NCI-H526 (cell line): ENCODE data around the gene MSI2.

ENCODE experiments used
- DNase-seq, 2 experiments: peaks; one replicate each; lab custom pipeline; 2025; lab: John Stamatoyannopoulos, UW

The MSI2 gene

DNA sequence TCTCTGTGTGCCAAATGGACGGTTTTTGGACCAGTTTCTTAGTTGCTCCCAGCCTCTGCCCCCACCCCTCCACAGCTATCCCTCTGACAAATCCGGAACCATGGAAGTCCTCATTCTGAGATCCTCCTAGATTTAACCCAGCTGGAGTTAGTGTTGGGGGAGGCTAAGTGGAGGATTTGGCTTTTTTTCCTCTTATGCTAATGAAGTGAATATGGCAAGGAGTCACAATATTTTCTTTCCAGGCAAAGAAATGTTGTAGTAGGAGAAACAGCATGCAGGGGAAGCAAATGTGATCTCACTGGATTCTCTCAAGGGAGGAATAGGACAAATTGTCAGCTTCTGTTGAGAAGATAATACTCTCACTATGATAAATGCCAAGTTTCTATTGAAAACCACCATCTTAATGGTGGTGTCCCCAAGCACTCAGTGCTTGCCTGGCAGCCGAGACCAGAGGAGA, 159.5 kb downstream of the MSI2 start:
- no peak for DNase-seq

DNA sequence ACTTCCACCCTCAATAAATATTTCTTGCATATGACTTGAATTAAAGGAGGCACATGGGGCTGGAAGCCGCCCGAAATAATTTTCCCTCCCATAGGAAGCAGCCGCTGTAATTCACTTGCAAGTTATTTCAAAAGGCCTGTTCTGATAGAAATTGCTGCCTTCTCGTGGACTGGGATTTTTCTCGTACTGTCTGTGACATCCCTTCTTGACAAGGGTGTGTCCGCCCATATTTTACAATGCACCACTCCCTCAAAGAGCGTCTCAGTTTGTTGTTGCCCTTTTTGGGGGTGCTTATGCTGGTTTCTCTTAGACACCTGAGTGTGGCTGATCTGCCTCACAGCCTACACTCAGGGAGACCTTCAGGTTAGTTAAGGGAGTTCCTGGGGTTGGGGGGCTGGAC, 160.0 kb downstream of the MSI2 start:
- no peak for DNase-seq

- no peak for DNase-seq
Observed at GRCh38 chr17:57417956-57418355, 161.6 kb downstream of the MSI2 start.

DNA sequence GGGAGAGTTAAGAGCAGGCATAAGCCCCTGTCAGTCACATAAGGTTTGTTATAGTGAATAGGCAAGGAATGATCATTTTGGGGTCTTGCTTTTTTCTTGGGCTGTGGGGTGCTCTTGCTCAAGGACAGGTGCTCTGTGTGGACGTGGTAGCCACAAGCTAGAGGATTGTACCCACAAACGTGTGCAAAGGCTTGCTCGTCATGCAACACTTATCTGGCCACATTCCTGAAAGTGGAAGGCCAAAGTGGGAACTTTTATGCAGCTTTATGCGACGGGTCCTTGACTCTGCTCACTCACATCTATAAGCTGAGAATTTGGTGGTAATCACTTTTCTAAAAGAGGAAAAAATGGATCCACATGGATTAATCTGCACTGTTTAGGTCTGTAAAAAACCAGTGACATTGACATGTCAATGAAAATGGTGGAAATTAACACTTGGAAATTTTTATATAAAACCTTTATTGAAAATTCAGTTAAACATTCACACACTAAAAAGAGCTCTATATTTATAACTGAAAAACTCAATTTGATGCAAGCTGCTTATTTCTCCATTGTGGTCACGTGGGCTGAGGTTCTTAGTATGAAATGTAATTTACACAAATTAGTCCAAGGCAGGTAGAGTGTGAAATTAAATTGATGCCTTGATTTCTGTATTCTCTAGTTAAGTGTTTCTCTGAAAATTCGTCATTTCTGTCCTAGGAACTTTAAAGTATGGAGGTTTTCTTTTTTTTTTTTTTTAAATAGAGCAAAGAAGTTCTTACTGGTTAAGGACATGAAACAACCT, 162.3 kb downstream of the MSI2 start:
- DNase-seq = no peak

DNA sequence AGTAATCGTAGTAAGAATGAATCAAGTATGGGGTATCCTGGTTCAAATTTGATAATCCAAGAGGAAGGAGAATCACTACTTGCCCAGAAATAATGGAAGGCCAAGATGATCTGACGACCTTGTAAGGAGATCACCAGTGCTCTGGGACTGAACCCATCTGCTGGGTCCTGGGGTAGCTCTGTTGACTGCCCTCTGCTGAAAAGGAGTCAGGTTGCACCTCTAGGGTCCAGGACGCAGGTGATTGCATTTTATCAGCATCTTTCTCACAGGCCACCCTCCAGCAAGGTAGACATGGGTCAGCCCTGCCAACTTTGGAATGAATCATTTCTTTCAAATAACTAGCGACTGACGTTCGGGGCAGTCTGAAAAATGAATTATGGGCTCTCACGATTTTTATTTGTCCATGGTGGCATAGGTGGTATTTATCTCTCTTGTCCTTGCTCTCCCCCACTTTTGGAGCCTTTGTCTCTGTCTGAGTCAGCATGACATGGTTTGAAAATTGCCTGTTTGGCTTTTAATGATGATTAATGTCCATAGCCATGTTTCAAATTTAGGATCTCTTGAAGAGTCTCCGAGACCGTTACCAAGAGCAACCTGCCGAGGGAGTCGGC, 163.7 kb downstream of the MSI2 start:
- no peak for DNase-seq

DNA sequence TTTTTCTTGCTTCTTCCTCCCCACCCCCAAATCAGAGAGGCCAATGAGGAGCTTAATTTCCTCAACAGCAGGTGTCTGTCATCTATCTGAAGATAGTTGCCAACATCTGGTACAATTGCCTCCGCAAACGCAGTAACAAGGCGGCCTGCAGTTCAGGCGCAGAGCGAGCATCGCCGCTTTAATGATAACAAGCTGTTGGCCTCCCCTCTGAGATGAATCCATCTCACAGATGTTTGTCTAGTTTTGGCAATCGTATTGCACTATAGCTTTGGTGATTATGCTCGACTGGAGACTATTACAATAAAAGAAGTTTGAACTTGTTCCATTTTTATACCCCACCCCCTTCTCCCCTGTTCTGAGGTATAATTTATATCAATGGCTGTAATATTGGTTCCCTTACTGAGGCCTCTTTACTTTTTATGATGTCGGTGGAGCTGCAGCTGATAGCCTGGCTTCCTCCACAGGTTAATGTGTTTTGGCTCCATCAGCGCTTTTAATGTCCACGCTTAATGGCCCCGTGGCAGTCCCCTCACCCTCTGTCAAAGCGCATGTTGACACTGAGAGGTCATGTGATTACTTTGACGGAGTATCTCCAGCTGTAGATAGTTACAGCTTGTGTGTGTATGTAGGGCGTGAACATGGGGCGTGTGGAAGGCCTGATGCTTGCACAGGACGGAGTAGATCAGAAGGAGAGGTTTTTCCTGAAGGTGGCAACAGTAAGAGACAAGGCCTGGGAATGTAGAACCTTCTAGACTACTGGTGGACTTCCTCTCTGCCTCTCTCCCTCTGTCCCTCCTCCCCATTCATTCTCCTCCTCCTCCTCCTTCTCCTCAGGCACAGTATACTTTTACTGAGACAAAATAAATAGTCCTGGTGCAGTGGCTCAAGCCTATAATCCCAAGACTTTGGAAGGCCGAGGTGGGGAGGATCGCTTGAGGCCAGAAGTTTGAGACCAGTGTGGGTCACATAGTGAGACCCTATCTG, 164.7 kb downstream of the MSI2 start:
- no peak for DNase-seq

DNA sequence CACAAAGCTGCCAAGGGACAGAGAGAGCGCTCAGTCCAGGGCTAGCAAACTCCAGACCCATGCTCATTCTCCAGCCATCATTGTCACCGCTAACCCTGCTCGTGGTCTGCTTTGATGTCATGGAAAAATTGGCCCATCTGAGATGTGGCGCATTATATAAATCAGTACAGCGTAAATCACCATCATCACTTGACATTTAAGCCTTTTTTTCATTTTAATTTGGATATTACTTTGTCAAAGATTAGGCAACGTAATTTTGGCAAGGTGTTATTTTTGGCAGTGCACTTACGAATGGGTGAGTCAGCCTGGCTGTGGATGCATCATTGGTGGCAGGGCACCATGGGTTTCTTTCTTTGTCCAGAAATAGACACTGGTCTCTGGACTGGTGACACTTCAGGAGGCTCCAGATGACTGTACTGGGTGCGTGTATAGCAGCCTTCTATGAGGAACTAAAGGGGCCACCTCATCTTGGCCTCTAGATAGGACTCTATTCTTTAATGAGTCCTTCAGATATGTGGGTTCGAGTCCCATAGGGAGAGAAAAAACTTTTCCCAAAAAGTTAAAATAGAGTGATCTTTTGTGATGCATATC, 166.3 kb downstream of the MSI2 start:
- no peak for DNase-seq

- peak in 1 of 2 experiments; percentile 31 for DNase-seq
Observed at GRCh38 chr17:57423541-57423940, 167.2 kb downstream of the MSI2 start.

- DNase-seq = no peak
Observed at GRCh38 chr17:57424273-57424672, 167.9 kb downstream of the MSI2 start.

DNA sequence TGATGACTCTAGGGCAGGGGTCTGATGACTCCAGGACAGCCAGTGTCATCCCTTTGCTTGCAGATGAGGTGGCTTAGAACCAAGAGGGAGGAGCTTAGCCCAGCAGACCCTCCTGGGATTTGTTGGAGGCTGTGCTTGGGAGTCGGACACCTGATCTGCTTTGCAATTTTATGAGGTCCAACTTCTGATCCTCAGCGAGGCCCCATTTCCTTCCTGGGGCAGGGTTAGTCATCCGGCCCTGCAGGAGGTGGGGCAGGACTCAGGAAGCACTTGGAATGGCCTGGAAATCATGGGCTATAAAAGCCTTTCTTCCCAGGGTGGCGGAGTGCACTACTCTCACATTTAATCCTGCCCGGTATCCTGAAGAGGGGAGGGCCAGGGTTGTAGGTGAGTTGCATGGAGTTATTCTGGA, 168.5 kb downstream of the MSI2 start:
- peak; percentile 37 to 63 for DNase-seq

DNA sequence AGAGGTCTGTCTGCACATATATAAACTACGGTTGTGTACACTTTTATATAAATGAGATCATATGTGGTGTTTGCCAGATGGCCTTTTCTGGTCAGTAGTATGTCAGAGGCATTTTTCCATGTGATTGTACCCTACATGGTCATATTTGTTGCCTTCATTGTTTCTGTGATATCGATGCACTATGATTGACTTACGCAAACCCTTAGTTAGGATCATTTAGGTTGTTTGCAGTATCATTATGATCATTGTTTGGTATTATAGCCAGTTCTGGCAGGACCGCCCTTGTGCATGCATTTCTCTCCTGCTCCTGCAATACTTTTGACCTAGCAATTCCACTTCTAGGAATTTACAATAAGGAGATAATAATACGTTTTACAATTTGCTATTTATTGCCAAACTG, 169.1 kb downstream of the MSI2 start:
- DNase-seq = no peak

- no peak for DNase-seq
Observed at GRCh38 chr17:57425903-57426880, 169.9 kb downstream of the MSI2 start.

DNA sequence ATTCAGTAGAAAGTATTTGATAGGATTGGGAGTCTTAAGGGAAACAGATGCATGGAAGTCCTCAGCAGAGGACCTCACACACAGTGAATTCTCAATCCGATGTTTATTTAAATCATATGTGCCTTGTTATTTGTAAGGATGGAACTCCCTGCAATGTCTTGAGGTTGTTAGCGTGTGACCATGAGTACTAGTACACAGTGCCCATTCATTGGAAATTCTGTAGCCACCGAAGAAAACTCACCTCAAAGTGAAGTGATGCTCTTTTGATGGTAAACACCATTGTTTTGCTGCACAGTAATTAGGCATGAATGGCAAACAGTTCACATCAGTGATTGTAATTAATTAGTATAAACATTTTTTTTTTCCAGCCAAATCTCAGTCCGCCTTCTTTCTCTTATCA, 173.6 kb downstream of the MSI2 start:
- no peak for DNase-seq

- DNase-seq = no peak
Observed at GRCh38 chr17:57431415-57431814, 175.1 kb downstream of the MSI2 start.

DNA sequence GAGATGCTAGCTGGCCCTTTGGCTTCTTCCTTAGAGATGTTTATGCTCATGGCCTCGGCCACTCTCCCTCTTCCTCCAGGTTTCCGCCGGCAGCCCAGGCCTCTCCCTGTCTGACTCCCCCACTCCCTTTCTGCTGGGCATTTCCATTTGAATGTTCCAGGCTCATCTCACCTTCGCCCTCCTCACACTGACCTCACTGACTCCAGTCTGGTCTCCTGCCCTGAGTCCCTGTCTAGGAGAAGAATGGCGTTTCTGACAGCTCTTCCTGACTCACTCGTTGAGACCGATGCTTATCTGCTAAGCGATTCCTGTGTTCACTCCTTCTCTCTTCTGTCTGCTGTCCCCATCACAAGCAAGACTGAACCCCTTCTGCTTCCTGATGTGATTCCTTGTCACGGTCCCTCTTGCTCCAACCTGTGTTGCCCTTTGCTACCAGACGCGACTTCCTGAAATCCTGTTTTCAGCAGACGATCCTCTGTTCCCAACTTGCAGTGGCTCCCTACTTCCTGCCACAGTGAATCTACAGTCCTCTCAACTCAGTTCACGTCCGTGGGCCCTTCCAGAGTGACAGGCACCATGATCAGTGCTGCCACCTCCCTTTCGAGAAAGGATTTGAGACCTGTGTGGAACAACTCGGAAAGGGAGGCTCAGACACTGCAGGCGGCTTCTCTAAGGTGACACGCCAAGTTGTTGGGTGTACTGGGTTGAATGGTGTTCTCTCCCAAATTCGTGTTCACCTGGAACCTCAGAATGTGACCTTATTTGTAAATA, 176.4 kb downstream of the MSI2 start:
- DNase-seq = no peak

DNA sequence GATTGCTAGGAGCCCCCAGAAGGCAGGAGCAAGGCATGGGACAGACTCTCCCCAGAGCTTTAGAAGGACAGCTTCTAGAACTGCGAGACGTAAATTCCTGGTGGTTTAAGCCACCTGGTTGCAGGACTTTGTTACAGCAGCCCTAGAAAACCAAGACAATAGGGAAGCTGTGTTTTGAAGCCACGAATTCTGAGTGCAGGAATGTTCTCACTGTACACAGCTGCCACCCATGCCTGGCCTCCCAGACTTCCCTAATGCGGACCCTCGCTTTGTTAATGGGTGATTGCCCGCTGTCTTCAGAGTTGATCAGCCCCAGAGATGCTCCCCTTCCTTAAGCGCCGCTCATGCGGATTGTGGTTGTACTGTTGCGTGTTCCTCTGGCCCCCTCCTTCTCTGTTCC, 177.1 kb downstream of the MSI2 start:
- DNase-seq = no peak

DNA sequence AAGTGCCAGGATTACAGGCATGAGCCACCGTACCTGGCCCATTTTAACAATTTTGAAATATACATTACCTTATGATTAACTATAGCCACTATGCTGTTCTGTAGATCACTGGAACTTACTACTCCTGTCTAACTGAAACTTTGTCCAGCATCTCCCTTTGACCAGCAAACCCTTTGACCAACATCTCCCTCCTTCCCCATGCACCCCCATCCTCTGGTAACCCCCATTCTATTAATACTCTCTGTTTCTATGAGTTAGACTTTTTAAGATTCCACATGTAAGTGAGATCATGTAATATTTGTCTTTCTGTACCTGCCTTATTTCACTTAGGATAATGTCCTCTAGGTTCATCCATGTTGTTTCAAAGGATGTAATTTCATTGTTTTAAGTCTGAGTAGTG, 178.0 kb downstream of the MSI2 start:
- no peak for DNase-seq

GRCh38 chr17:57436565-57436964, 180.2 kb downstream of the MSI2 start:
- no peak for DNase-seq

DNA sequence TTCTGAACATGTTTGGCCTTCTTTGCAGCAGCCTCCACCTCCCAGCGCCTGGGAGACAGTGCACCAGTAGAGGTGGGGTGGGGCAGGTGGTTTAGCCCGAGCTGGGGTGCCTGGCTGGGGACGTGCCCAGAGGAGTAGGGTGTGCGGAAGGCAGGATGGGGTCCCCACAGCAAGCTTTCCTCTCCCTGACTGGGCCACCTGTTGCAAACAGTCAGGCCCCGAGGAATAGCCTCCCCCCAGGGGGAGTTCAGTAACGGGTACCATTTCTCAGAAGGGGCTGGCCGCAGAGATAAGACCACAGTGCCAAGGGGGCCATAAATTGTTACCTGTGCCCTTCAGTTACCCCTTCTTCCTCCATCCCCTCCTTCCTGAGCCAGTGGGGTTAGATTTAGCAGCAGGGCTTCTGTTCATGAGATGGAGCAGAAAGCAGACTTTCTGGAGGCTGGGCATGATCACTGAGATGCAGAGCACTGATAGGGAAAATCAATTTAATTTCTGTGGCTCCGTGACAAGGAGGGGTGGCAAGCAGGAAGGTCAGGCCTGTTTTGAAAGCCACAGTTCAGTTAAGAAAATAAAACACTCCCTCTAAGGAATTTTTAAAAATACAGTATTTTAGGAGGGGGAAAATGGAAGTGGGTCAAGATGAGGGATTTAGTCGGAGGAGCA, 181.9 kb downstream of the MSI2 start:
- no peak for DNase-seq

DNA sequence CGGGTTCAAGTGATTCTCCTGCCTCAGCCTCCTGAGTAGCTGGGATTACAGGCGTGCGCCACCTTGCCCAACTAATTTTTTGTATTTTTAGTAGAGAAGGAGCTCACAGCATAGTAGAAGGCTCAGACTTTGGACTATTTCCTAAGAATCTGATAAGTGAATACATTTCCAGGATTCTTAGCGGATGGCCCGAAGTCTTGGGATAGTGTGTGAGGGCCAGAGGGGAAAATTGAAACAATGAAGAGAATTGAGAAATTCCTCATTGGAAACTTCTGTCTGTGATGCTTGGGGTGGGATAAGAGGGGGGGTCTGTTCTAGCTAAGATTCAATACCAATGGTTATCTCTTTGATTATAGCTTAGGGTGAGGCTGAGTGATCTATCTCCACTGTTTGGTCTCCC, 183.3 kb downstream of the MSI2 start:
- DNase-seq = no peak
